B cell (primary cell): ENCODE data around the gene ZNF652.

Source experiments
- EZH2 ChIP-seq: IDR thresholded peaks from 2 replicates; pipeline ENCODE4 v1.6.1; 2012; ENCODE audit warnings: borderline replicate concordance, low read depth, mild to moderate bottlenecking, moderate library complexity, low read length; ENCODE audit not compliant: insufficient read depth, poor library complexity, severe bottlenecking
- TF ChIP-seq, protein P1 (sequence below): fragments of 200-600 bp; IDR thresholded peaks from one replicate; pipeline ENCODE4 v1.8.0; 2022; ENCODE audit warnings: antibody characterized with exemption, mild to moderate bottlenecking

DNA sequence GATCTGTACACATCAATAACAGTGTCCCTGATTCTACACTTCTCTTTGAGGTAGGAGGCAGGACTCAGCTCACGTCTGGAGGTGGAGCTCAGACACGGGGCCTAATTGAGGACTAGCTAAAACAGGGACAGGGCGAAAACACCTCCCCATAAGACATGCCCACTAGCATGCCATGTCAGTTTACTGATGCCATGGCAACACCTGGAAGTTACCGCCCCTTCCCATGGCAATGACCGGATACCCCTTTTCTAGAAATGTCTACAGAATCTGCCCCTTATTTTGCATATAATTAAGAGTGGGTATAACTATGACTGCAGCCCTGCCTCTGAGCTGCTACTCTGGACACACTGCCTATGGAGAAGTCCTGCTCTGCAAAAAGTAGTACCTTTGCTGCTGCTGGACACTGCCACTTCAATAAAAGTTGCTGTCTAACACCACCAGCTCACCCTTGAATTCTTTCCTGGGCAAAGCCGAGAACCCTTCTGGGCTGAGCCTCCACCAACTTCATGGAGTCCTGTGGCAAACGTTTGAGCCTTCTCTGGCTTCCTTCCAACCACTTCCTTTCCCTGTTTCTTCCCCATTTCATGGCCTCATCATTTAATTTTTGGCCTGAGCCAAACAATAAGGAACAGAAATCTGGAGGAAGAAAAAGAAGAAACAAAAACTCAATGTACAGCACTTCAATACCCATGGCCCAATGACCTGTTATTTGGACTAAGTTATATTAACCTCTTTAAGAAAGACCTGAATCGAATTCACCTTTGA lies 31.6 kb upstream of the ZNF652 start:
- TF ChIP-seq, protein P1, sequence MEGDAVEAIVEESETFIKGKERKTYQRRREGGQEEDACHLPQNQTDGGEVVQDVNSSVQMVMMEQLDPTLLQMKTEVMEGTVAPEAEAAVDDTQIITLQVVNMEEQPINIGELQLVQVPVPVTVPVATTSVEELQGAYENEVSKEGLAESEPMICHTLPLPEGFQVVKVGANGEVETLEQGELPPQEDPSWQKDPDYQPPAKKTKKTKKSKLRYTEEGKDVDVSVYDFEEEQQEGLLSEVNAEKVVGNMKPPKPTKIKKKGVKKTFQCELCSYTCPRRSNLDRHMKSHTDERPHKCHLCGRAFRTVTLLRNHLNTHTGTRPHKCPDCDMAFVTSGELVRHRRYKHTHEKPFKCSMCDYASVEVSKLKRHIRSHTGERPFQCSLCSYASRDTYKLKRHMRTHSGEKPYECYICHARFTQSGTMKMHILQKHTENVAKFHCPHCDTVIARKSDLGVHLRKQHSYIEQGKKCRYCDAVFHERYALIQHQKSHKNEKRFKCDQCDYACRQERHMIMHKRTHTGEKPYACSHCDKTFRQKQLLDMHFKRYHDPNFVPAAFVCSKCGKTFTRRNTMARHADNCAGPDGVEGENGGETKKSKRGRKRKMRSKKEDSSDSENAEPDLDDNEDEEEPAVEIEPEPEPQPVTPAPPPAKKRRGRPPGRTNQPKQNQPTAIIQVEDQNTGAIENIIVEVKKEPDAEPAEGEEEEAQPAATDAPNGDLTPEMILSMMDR: no peak
- TF ChIP-seq EZH2: no peak
